Glutamatergic neuron (in vitro differentiated cells): ENCODE results near the gene HSP90AB1. TPM values are rescaled to one million over a fixed set of nuclear protein-coding genes. Genes with fewer than 3 reads are reported as not detected.
A peak's percentile ranks its signal among the peaks of the same experiment; 100 is the strongest.

Experiments used
- DNase-seq: peaks from one replicate; pipeline ENCODE4 v3.0.0; 2022
- H3K27ac Mint-ChIP-seq: one replicate; pipeline ENCODE4 v1.8.0; 2020; ENCODE audit warnings: mild to moderate bottlenecking, mixed read lengths, inconsistent platforms; ENCODE audit not compliant: unreplicated experiment
- H3K27me3 Mint-ChIP-seq: one replicate; pipeline ENCODE4 v1.8.0; 2020; ENCODE audit warnings: mild to moderate bottlenecking, moderate library complexity, mixed read lengths, inconsistent platforms; ENCODE audit not compliant: unreplicated experiment
- H3K36me3 Mint-ChIP-seq: one replicate; pipeline ENCODE4 v1.8.0; 2020; ENCODE audit warnings: mild to moderate bottlenecking, mixed read lengths, inconsistent platforms; ENCODE audit not compliant: unreplicated experiment
- H3K4me1 Mint-ChIP-seq: one replicate; pipeline ENCODE4 v1.8.0; 2020; ENCODE audit warnings: mild to moderate bottlenecking, low read depth, mixed read lengths, inconsistent platforms; ENCODE audit not compliant: unreplicated experiment
- H3K4me3 Mint-ChIP-seq: one replicate; pipeline ENCODE4 v1.8.0; 2020; ENCODE audit warnings: mild to moderate bottlenecking, mixed read lengths, inconsistent platforms; ENCODE audit not compliant: unreplicated experiment
- H3K9me3 Mint-ChIP-seq: one replicate; pipeline ENCODE4 v1.8.0; 2020; ENCODE audit warnings: mild to moderate bottlenecking, moderate library complexity, mixed read lengths, inconsistent platforms; ENCODE audit not compliant: unreplicated experiment
- CTCF ChIP-seq: fragments of 200-600 bp; sonication (generic); IDR thresholded peaks from one replicate; pipeline ENCODE4 v1.5.0; 2021; ENCODE audit not compliant: partially characterized antibody, unreplicated experiment
- total RNA-seq: library from RNA; stranded (reverse); fragmentation: NEBNext Ultra II Directional; extraction: Animal tissue kit (Norgen Biotek cat#: 25700); gene quantifications from one replicate; pipeline ENCODE4 v1.2.1, GENCODE V29; 2021; ENCODE audit not compliant: unreplicated experiment

Gene HSP90AB1
- total RNA-seq, 1 donor from 2014 or later: 771 TPM

GRCh38 chr6:44222486-44223318, 24.2 kb upstream of the HSP90AB1 start:
- peak overlapping the region; percentile 33 for H3K27ac Mint-ChIP-seq
- H3K27me3 Mint-ChIP-seq: peaks cover 5% of the 10 kb centered on the region
- no peak for DNase-seq
- no peaks in the 10 kb centered on the region for H3K36me3 Mint-ChIP-seq
- peaks cover 2% of the 10 kb centered on the region for H3K9me3 Mint-ChIP-seq
- no peak for TF ChIP-seq CTCF
- peak overlapping the region; percentile 78 for H3K4me3 Mint-ChIP-seq
- H3K4me1 Mint-ChIP-seq: peaks cover 28% of the 10 kb centered on the region

GRCh38 chr6:44223319-44224028, 23.4 kb upstream of the HSP90AB1 start, which contains the start of gene SLC29A1:
SLC29A1 (plus strand) TSS chr6:44223595; CDS start chr6:44227314, 3,719 bp downstream.
- Mint-ChIP-seq H3K9me3 (peaks cover 2% of the 10 kb centered on the region), H3K4me1 (peaks cover 35% of the 10 kb centered on the region), H3K27me3 (peaks cover 5% of the 10 kb centered on the region), H3K27ac (peak within 1 kb of the TSS; percentile 81), H3K4me3 (peak within 1 kb of the TSS; percentile 91), H3K36me3 (no peaks in the 10 kb centered on the region)
- DNase-seq: peak; percentile 89
- TF ChIP-seq CTCF: peak; percentile 72

GRCh38 chr6:44224029-44224964, 22.6 kb upstream of the HSP90AB1 start:
- H3K4me1 Mint-ChIP-seq: peaks cover 35% of the 10 kb centered on the region
- DNase-seq: peak; percentile 59
- peak overlapping the region; percentile 91 for H3K4me3 Mint-ChIP-seq
- peak; percentile 51 for TF ChIP-seq CTCF
- peaks cover 5% of the 10 kb centered on the region for H3K27me3 Mint-ChIP-seq
- peaks cover 2% of the 10 kb centered on the region for H3K9me3 Mint-ChIP-seq
- H3K27ac Mint-ChIP-seq: peak overlapping the region; percentile 81
- H3K36me3 Mint-ChIP-seq: no peaks in the 10 kb centered on the region

- no peak for TF ChIP-seq CTCF
- Mint-ChIP-seq H3K36me3 (no peaks in the 10 kb centered on the region), H3K4me1 (peaks cover 35% of the 10 kb centered on the region), H3K9me3 (peaks cover 2% of the 10 kb centered on the region), H3K27ac (peak overlapping the region; percentile 0), H3K27me3 (peaks cover 5% of the 10 kb centered on the region), H3K4me3 (peak overlapping the region; percentile 91)
- DNase-seq: no peak
Measured at GRCh38 chr6:44224965-44225305, 22.0 kb upstream of the HSP90AB1 start.
